Measurements from ENCODE around the gene CDC26. TPM values are rescaled to one million over a fixed set of nuclear protein-coding genes. Genes with fewer than 3 reads are reported as not detected.

CDC26 gene
- 45.4 to 68.8 TPM (median 49.0 TPM) in 5 replicates for total RNA-seq (2022; extraction: Qiagen RNA extraction; ENCODE audit: low read depth)

DNA sequence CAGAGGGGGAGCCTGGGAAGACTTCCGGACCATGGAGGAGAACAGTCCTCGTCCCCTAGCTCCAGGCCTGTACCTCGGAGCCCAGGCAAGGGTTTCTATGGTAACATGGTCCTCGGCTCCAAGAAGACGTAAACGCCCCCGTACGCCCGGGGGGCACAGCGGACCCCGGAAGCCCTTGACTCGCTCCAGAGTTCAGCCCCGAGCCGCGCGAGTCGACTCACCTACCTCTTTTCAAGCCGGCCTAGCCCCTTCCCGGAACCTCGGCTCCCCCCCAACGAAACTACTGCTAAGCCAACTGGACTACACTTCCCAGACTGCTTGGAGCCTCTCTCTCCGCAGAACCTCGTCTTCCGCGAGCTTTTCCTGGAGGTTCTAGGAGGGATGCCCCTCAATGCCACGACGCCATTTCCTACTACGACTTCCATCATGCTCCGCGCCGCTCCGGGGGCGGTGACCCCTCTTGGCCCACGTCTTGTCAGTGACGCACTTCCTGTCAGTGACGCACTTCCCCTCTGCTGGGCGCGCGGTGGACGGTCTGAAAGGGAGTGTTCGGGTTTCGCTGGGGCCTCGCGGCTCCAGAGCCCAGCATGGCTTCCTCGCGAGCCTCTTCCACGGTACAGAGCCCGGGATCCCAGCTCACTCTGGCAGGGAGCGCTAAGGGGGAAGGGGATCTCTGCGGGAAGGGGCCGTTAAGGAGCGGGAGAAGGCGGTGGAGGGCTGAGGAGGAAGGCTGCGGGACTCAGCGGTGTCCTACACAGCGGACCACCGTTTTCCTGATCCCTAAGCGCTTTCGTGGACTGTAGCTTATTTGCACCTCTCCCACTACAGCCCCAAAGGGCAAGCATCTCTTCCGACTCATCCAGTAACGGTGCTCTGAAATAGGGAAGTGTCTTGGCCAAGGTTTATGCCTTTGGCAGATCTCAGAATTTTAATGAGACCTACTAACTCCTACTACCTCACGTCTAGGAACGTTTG, at the start of gene CDC26, which contains the start of gene PRPF4:
TSS of gene CDC26 (minus strand) at position 416 of the 975 bp plus-strand sequence. CDS start 3,065 bp downstream, outside the sequence.
TSS of gene PRPF4 (plus strand) at position 502 of the 975 bp plus-strand sequence. CDS start at position 588, 86 bp downstream.

DNA sequence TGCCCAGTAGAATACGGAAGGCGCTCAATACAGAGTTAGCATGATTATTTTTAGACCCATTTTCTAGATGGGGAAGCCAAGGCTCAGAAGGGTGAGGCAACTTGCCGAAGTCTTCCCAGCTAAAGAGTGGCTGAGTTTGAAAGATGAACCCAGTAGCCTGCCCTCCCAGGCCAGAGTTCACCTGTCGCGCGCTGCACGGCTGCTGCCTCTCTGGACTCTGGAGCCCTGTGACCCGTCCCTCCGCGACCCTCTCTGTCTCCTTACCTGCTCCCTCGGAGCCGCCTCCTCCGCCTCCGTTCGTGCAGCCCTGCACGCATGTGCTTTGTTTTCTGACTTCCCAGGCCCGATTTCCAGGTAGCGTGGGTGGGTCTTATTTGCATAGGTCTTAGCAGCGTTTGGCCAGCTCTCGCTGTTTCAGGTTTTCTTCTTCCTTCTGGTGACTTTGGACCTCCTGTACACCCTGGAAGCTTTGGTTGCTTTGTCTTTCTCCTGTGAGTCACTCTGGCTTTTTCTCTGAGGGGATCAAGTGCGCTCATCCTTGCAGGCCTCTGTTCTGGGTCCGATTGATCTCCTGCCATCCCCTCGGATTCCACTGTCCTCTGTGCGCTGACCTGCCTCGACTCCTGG, 27.5 kb upstream of the CDC26 start, which contains the start of gene RNF183:
TSS of gene RNF183 (minus strand) at position 585 of the 627 bp plus-strand sequence. CDS start 5,192 bp downstream, outside the sequence.

DNA sequence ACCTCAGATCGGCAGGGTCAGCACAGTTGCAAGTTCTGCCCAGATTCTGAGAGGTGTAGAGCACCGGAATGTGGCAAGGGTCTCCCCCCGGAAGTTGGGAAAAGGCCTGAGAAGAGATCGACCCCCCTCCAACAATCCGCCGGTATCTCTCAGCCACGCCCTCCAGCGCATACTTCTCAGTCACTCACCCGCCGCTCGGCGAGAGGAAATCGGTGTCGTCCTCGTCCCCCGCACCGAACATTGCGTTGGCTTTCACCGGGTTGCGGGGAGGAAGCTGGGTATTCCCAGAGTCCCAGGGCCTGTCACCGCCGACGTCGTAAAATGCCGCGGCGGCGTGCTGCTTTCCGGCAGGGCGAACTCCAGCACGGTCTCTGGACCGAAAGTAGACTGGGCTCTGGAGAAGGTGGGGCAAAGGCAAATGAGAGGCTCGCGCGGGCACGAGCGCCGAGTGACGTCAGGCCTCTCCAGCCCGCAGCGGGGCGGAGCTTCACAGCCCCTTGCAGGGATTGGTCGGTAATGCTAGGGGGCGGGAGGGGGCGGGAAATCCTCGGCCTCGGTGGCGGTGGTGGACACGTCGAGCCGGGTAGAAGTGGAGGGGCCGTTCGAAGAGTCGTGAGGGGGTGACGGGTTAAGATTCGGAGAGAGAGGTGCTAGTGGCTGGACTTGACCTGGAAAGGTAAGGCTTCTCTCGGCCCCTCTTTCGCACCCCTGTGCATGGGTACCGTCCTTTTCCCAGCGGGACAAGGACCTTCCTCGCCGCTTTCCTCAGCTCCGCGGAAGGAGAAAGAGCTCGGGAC, 54.2 kb downstream of the CDC26 start, which contains the start of the genes FKBP15 and SLC31A1:
TSS of gene FKBP15 (minus strand) at position 275 of the 797 bp plus-strand sequence. CDS start at position 241, 34 bp downstream.
TSS of gene SLC31A1 (plus strand) at position 542 of the 797 bp plus-strand sequence. CDS start 34,605 bp downstream, outside the sequence.

Other genes with a start within 250 kb of the CDC26 start
- gene ZFP37, start 218.8 kb downstream of the CDC26 start, total RNA-seq (2022; extraction: Qiagen RNA extraction; ENCODE audit: low read depth) = 1.4 to 2.1 TPM (median 1.5 TPM) in 5 replicates
- 6.9 to 8.5 TPM (median 7.5 TPM) in 5 replicates for gene SLC31A2, start 124.6 kb downstream of the CDC26 start, total RNA-seq (2022; extraction: Qiagen RNA extraction; ENCODE audit: low read depth)
- gene FKBP15, start 54.3 kb downstream of the CDC26 start, total RNA-seq (2022; extraction: Qiagen RNA extraction; ENCODE audit: low read depth) = 15.8 to 19.2 TPM (median 17.1 TPM) in 5 replicates
- 17.9 to 22.7 TPM (median 18.5 TPM) in 5 replicates for gene SLC31A1, start 54.0 kb downstream of the CDC26 start, total RNA-seq (2022; extraction: Qiagen RNA extraction; ENCODE audit: low read depth)
- 54.4 to 59.6 TPM (median 56.4 TPM) in 5 replicates for gene PRPF4, start 86 bp upstream of the CDC26 start, total RNA-seq (2022; extraction: Qiagen RNA extraction; ENCODE audit: low read depth)
- not detected in 5 replicates for gene RNF183, start 27.8 kb upstream of the CDC26 start, total RNA-seq (2022; extraction: Qiagen RNA extraction; ENCODE audit: low read depth)
- gene WDR31, start 64.7 kb upstream of the CDC26 start, total RNA-seq (2022; extraction: Qiagen RNA extraction; ENCODE audit: low read depth) = 0.94 to 1.5 TPM (median 1.2 TPM) in 5 replicates
- gene BSPRY, start 74.0 kb upstream of the CDC26 start, total RNA-seq (2022; extraction: Qiagen RNA extraction; ENCODE audit: low read depth) = 0.06 to 0.10 TPM in 2 of 5 replicates, not detected in the others
- gene HDHD3, start 101.4 kb upstream of the CDC26 start, total RNA-seq (2022; extraction: Qiagen RNA extraction; ENCODE audit: low read depth) = 14.5 to 28.6 TPM (median 23.9 TPM) in 5 replicates
- gene ALAD, start 125.7 kb upstream of the CDC26 start, total RNA-seq (2022; extraction: Qiagen RNA extraction; ENCODE audit: low read depth) = 10.4 to 17.4 TPM (median 14.8 TPM) in 5 replicates
- 106 to 120 TPM (median 112 TPM) in 5 replicates for gene POLE3, start 135.1 kb upstream of the CDC26 start, total RNA-seq (2022; extraction: Qiagen RNA extraction; ENCODE audit: low read depth)
- 0.33 to 1.1 TPM (median 0.41 TPM) in 5 replicates for gene C9orf43, start 135.2 kb upstream of the CDC26 start, total RNA-seq (2022; extraction: Qiagen RNA extraction; ENCODE audit: low read depth)
- gene RGS3, start 188.2 kb upstream of the CDC26 start, total RNA-seq (2022; extraction: Qiagen RNA extraction; ENCODE audit: low read depth) = 17.2 to 24.4 TPM (median 21.5 TPM) in 5 replicates

All from A549 treated with ZK216348 at 1 μM for 4 hours (cell line).